Esophagus muscularis mucosa (tissue), 4 donors: ENCODE measurements around the gene OXCT1. TPM values are rescaled to one million over a fixed set of nuclear protein-coding genes. Genes with fewer than 3 reads are reported as not detected.
"Not testable (repeated sequence)": the region's sequence is repeated elsewhere in the genome, so short reads cannot be mapped to it uniquely, and the experiment has no call there.

Experiments
- DNase-seq: peaks from one replicate; pipeline ENCODE4 v3.0.0-alpha.2; 2017; ENCODE audit errors: extremely low spot score
- H3K27ac ChIP-seq, 4 donors: fragments of 200-600 bp; sonication (generic); replicated peaks in 1 of 4; 1 replicate in 3 of 4; 2 replicates in 1 of 4; pipeline ENCODE4 v1.5.1; 2016 to 2019; ENCODE audit warnings: mild to moderate bottlenecking in 1 of 4
- H3K27me3 ChIP-seq, 4 donors: fragments of 200-600 bp; sonication (generic); one replicate each; pipeline versions ENCODE4 v1.5.1 to v1.6.0; 2016 to 2019
- H3K36me3 ChIP-seq, 4 donors: fragments of 200-600 bp; sonication (generic); one replicate each; pipeline ENCODE4 v1.5.1; 2016 to 2019
- H3K4me1 ChIP-seq, 4 donors: fragments of 200-600 bp; sonication (generic); one replicate each; pipeline ENCODE4 v1.5.1; 2016 to 2019
- H3K4me3 ChIP-seq, 4 donors: fragments of 200-600 bp; sonication (generic); 1 replicate in 2 of 4; 2 replicates in 2 of 4; pipeline ENCODE4 v1.5.1; 2016 to 2019; ENCODE audit warnings: mild to moderate bottlenecking in 4 of 4, moderate library complexity in 1 of 4
- H3K9me3 ChIP-seq, 4 donors: fragments of 200-600 bp; sonication (generic); 1 replicate in 3 of 4; 2 replicates in 1 of 4; pipeline ENCODE4 v1.5.1; 2016 to 2019
- CTCF ChIP-seq, 3 experiments: fragments of 200-600 bp in 2 of 3; fragments of 450-650 bp in 1 of 3; sonication (generic) in 2 of 3; IDR thresholded peaks; one replicate each; pipeline ENCODE4 v1.5.1; 2017 to 2019; ENCODE audit warnings: antibody characterized with exemption in 3 of 3, mild to moderate bottlenecking in 2 of 3, moderate library complexity in 1 of 3
- EP300 ChIP-seq: sonication (generic); formaldehyde crosslinking; IDR thresholded peaks from one replicate; pipeline ENCODE4 v1.6.1; 2017; ENCODE audit warnings: antibody characterized with exemption
- POLR2A ChIP-seq: fragments of 450-650 bp; IDR thresholded peaks from one replicate; pipeline ENCODE4 v1.6.1; 2017; ENCODE audit warnings: antibody characterized with exemption, moderate library complexity, mild to moderate bottlenecking, low read depth
- POLR2AphosphoS5 ChIP-seq, 2 donors: sonication (generic); formaldehyde crosslinking; IDR thresholded peaks; one replicate each; pipeline ENCODE4 v1.6.1; 2017; ENCODE audit warnings: antibody characterized with exemption in 2 of 2
- WGBS: methylation state at CpG from one replicate; pipeline ENCODE4 v1.1.5; 2018; 5-methylcytosine and 5-hydroxymethylcytosine counted together
- intact Hi-C: fragments of 100-400 bp; cut with DNase I; formaldehyde crosslinking; loops from one replicate; pipeline ENCODE4 v1.15.1; 2023
- total RNA-seq, 4 donors: library from RNA; depleted of rRNA; stranded (reverse); fragments of >200 nt; gene quantifications; one replicate each; pipeline versions ENCODE4 v1.1.0 to v1.2.1, GENCODE V29; 2016

OXCT1 gene
- total RNA-seq, 4 donors from 2014 or later = 30.8 to 47.6 (median 37.7) TPM

GRCh38 chr5:41722359-41722950 is 147.8 kb downstream of the OXCT1 start:
- no peak for DNase-seq
- 61% methylated on average over 2 of the region's 3 CpGs for WGBS
- Histone ChIP-seq H3K27ac (no peak overlapping the region), H3K27me3 (no peaks in the 10 kb centered on the region), H3K4me3 (no peak overlapping the region), H3K36me3 (no peaks in the 10 kb centered on the region), H3K9me3 (peaks cover 0 to 4% (median 0%) of the 10 kb centered on the region in 4 donors), H3K4me1 (no peaks in the 10 kb centered on the region)
- TF ChIP-seq POLR2A = no peak
- no peak for TF ChIP-seq EP300
- TF ChIP-seq POLR2AphosphoS5 (IDR thresholded peaks at IDR 0.05) = no peak
- no peak for TF ChIP-seq CTCF (IDR thresholded peaks at IDR 0.05)
- intact Hi-C loops = no loop called here

- no peak for TF ChIP-seq CTCF (IDR thresholded peaks at IDR 0.05)
- TF ChIP-seq EP300 = no peak
- intact Hi-C loops = no loop called here
- DNase-seq = no peak
- no peak overlapping the region for H3K4me3 ChIP-seq
- 49% methylated on average over 2 of the region's 2 CpGs for WGBS
- H3K9me3 ChIP-seq = peaks cover 0 to 13% (median 0%) of the 10 kb centered on the region in 4 donors
- H3K4me1 ChIP-seq = no peaks in the 10 kb centered on the region
- no peak overlapping the region for H3K27ac ChIP-seq
- H3K36me3 ChIP-seq = no peaks in the 10 kb centered on the region
- H3K27me3 ChIP-seq = no peaks in the 10 kb centered on the region
These were observed 148.7 kb downstream of the OXCT1 start for GRCh38 chr5:41721516-41721915.

GRCh38 chr5:41716382-41716781 is 153.8 kb downstream of the OXCT1 start:
- H3K36me3 ChIP-seq = no peaks in the 10 kb centered on the region
- no peak for DNase-seq
- TF ChIP-seq POLR2AphosphoS5 (IDR thresholded peaks at IDR 0.05) = no peak
- TF ChIP-seq EP300 = no peak
- no peak for TF ChIP-seq POLR2A
- TF ChIP-seq CTCF (IDR thresholded peaks at IDR 0.05) = no peak
- 98% methylated on average over 2 of the region's 2 CpGs for WGBS
- intact Hi-C loops = no loop called here
- peaks cover 0 to 19% (median 0%) of the 10 kb centered on the region in 4 donors for H3K9me3 ChIP-seq
- no peak overlapping the region for H3K4me3 ChIP-seq
- no peaks in the 10 kb centered on the region for H3K4me1 ChIP-seq
- no peak overlapping the region for H3K27ac ChIP-seq
- H3K27me3 ChIP-seq = no peaks in the 10 kb centered on the region

- H3K36me3 ChIP-seq = not testable (repeated sequence)
These were observed 155.8 kb downstream of the OXCT1 start for GRCh38 chr5:41714446-41714845.

GRCh38 chr5:41708604-41708940 is 161.7 kb downstream of the OXCT1 start:
- Histone ChIP-seq H3K9me3 (peaks cover 0 to 16% (median 3%) of the 10 kb centered on the region in 4 donors), H3K36me3 (no peaks in the 10 kb centered on the region), H3K4me3 (no peak overlapping the region), H3K27ac (no peak overlapping the region), H3K4me1 (no peaks in the 10 kb centered on the region), H3K27me3 (no peaks in the 10 kb centered on the region)
- no peak for DNase-seq
- WGBS = 88% methylated on average over 2 of the region's 2 CpGs
- intact Hi-C loops = no loop called here
- TF ChIP-seq POLR2A (no peak), EP300 (no peak), POLR2AphosphoS5 (IDR thresholded peaks at IDR 0.05) (no peak), CTCF (IDR thresholded peaks at IDR 0.05) (no peak)

More at GRCh38 chr5:41714446-41714845, 155.8 kb downstream of the OXCT1 start:
- H3K27ac ChIP-seq, H3K27me3 ChIP-seq, intact Hi-C loops, H3K4me3 ChIP-seq, H3K4me1 ChIP-seq, DNase-seq: not testable (repeated sequence)
- H3K9me3 ChIP-seq = peaks cover 0 to 19% (median under 1%) of the 10 kb centered on the region in 4 donors
